ENCODE data around the gene FAT1. TPM values are rescaled to one million over a fixed set of nuclear protein-coding genes. Genes with fewer than 3 reads are reported as not detected.

The FAT1 gene
- total and polyA plus RNA-seq, 2 donors (not counting 1 experiment from before 2014, with no cell fraction given), result 151 to 729 TPM

GRCh38 chr4:186581421-186581820 is 142.2 kb downstream of the FAT1 start:
- Histone ChIP-seq H3K4me2 (ENCODE audit: extremely low read depth, insufficient read depth, low read length) (no peak overlapping the region), H4K20me1 (ENCODE audit: control insufficient read depth, extremely low read depth, insufficient read depth, low read length) (no peaks in the 10 kb centered on the region), H3K36me3 (ENCODE audit: control insufficient read depth, insufficient read depth, low read length) (peaks cover 3% of the 10 kb centered on the region), H3K4me3 (replicated peaks in 1 of 4; ENCODE audit: control extremely low read depth in 1 of 4, insufficient read depth in 1 of 4, low read depth in 3 of 4, low read length in 4 of 4) (no peak overlapping the region), H3K4me1 (ENCODE audit: control insufficient read depth, extremely low read depth, insufficient read depth, low read length) (no peaks in the 10 kb centered on the region), H2AFZ (ENCODE audit: low read length) (no peak overlapping the region), H3K27ac (ENCODE audit: insufficient read depth, low read length) (no peak overlapping the region), H3K9me3 (ENCODE audit: control insufficient read depth, insufficient read depth, low read depth, low read length) (no peaks in the 10 kb centered on the region), H3K27me3 (ENCODE audit: control insufficient read depth, insufficient read depth, low read length) (no peaks in the 10 kb centered on the region), H3K79me2 (ENCODE audit: control insufficient read depth, insufficient read depth, low read length) (peaks cover 2% of the 10 kb centered on the region), H3K9ac (ENCODE audit: insufficient read depth, low read length) (no peak overlapping the region)
- TF ChIP-seq EZH2 (IDR thresholded peaks at IDR 0.05; ENCODE audit: low read length, missing control alignments) (no peak), CTCF (conservative IDR thresholded peaks at IDR 0.05 in 1 of 2, IDR thresholded peaks at IDR 0.05 in 1 of 2; ENCODE audit: low read depth in 1 of 2, low read length in 2 of 2) (no peak)
- DNase-seq (ENCODE audit: low read depth in 2 of 2), result no peak

DNA sequence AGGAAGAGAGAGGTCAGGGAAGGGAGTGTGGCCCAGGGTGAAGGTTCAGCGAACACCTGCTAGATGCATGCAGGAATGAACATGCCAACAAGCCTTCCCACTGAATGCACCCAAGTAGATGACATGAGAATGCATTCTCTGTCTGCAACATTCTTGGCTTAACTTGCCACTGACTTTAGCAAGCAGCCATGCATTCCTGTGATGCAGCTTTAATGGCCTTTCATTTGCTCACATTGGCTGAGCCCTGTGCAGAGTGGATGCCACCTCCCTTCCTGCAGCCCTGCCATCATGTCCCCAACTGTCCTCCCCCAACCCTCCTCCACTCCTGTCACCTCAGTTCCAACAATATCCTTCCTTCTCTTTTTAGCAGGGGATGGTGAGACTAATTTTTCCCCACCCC is 143.0 kb downstream of the FAT1 start:
- no peaks in the 10 kb centered on the region for H3K79me2 ChIP-seq (ENCODE audit: control insufficient read depth, insufficient read depth, low read length)
- no peak overlapping the region for H2AFZ ChIP-seq (ENCODE audit: low read length)
- no peak for TF ChIP-seq EZH2 (IDR thresholded peaks at IDR 0.05; ENCODE audit: low read length, missing control alignments)
- TF ChIP-seq CTCF (conservative IDR thresholded peaks at IDR 0.05 in 1 of 2, IDR thresholded peaks at IDR 0.05 in 1 of 2; ENCODE audit: low read depth in 1 of 2, low read length in 2 of 2), result no peak
- no peaks in the 10 kb centered on the region for H3K27me3 ChIP-seq (ENCODE audit: control insufficient read depth, insufficient read depth, low read length)
- DNase-seq (ENCODE audit: low read depth in 2 of 2), result no peak
- peaks cover 3% of the 10 kb centered on the region for H3K36me3 ChIP-seq (ENCODE audit: control insufficient read depth, insufficient read depth, low read length)
- H3K9me3 ChIP-seq (ENCODE audit: control insufficient read depth, insufficient read depth, low read depth, low read length), result no peaks in the 10 kb centered on the region
- H3K4me1 ChIP-seq (ENCODE audit: control insufficient read depth, extremely low read depth, insufficient read depth, low read length), result no peaks in the 10 kb centered on the region
- no peaks in the 10 kb centered on the region for H4K20me1 ChIP-seq (ENCODE audit: control insufficient read depth, extremely low read depth, insufficient read depth, low read length)
- H3K4me2 ChIP-seq (ENCODE audit: extremely low read depth, insufficient read depth, low read length), result no peak overlapping the region
- H3K27ac ChIP-seq (ENCODE audit: insufficient read depth, low read length), result no peak overlapping the region
- H3K4me3 ChIP-seq (replicated peaks in 1 of 4; ENCODE audit: control extremely low read depth in 1 of 4, insufficient read depth in 1 of 4, low read depth in 3 of 4, low read length in 4 of 4), result no peak overlapping the region
- no peak overlapping the region for H3K9ac ChIP-seq (ENCODE audit: insufficient read depth, low read length)

DNA sequence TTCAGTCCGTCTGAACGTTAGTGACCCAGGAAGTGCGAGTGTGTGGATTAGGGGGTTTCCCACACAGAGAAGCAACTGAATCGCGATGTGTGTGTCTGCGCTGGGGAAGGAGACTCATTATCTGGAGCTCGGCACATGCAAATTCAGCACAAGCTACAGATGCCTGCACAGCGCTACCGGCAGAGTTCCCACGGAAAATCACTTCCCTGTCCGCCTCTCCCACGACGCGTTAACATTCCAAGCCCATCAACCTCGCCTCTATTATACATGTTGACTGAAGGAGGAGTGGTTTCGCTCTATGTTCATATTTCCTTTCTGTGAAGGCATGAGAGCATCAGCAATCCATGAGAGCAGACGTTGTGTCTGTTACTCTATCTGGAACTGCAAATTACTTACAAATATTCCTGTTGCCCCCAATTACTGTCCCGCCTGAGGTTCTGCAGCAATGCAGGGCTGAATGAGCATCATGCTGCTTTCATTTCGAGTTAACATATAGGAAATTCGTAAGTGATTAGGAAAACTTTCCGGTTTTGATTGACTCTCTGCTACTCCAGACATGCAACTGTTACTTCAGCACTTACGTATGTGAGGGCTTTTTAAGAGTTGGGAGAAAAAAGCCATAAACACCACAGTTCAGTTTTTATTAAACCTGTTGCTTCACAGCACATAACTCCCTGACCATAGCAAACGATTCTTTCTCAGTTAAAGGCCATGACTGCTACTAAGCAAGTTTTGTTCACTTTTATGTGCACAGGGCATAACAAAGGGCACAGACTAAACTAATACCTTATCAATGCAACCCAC is 153.3 kb downstream of the FAT1 start:
- no peaks in the 10 kb centered on the region for H3K27me3 ChIP-seq (ENCODE audit: control insufficient read depth, insufficient read depth, low read length)
- TF ChIP-seq EZH2 (IDR thresholded peaks at IDR 0.05; ENCODE audit: low read length, missing control alignments) (no peak), CTCF (conservative IDR thresholded peaks at IDR 0.05 in 1 of 2, IDR thresholded peaks at IDR 0.05 in 1 of 2; ENCODE audit: low read depth in 1 of 2, low read length in 2 of 2) (no peak)
- no peaks in the 10 kb centered on the region for H4K20me1 ChIP-seq (ENCODE audit: control insufficient read depth, extremely low read depth, insufficient read depth, low read length)
- H3K9ac ChIP-seq (ENCODE audit: insufficient read depth, low read length), result no peak overlapping the region
- peak overlapping the region; percentile 83 for H3K4me2 ChIP-seq (ENCODE audit: extremely low read depth, insufficient read depth, low read length)
- no peaks in the 10 kb centered on the region for H3K9me3 ChIP-seq (ENCODE audit: control insufficient read depth, insufficient read depth, low read depth, low read length)
- H3K79me2 ChIP-seq (ENCODE audit: control insufficient read depth, insufficient read depth, low read length), result no peaks in the 10 kb centered on the region
- peak overlapping the region; percentile 25 for H2AFZ ChIP-seq (ENCODE audit: low read length)
- DNase-seq (ENCODE audit: low read depth in 2 of 2), result peak; percentile 36 to 55
- peak overlapping the region in 3 of 4 experiments; percentile 25 to 55 (median 48) for H3K4me3 ChIP-seq (replicated peaks in 1 of 4; ENCODE audit: control extremely low read depth in 1 of 4, insufficient read depth in 1 of 4, low read depth in 3 of 4, low read length in 4 of 4)
- H3K27ac ChIP-seq (ENCODE audit: insufficient read depth, low read length), result no peak overlapping the region
- H3K4me1 ChIP-seq (ENCODE audit: control insufficient read depth, extremely low read depth, insufficient read depth, low read length), result no peaks in the 10 kb centered on the region
- H3K36me3 ChIP-seq (ENCODE audit: control insufficient read depth, insufficient read depth, low read length), result no peaks in the 10 kb centered on the region

All from fibroblast of lung (primary cell).